Smooth muscle cell (in vitro differentiated cells): ENCODE measurements around the gene LGR5. TPM values are rescaled to one million over a fixed set of nuclear protein-coding genes. Genes with fewer than 3 reads are reported as not detected.
"Not testable (repeated sequence)": the region's sequence is repeated elsewhere in the genome, so short reads cannot be mapped to it uniquely, and the experiment has no call there.

Source experiments
- DNase-seq: peaks from one replicate; lab custom pipeline; 2025; ENCODE audit not compliant: unreplicated experiment; lab: John Stamatoyannopoulos, UW
- H2AFZ ChIP-seq: fragments of 200-600 bp; sonication (generic); 2 replicates; pipeline ENCODE4 v1.6.0; 2016; ENCODE audit warnings: antibody characterized with exemption, low read depth, mild to moderate bottlenecking
- H3F3A ChIP-seq: fragments of 200-600 bp; sonication (generic); 2 replicates; pipeline ENCODE4 v1.6.0; 2017; ENCODE audit warnings: antibody characterized with exemption, low read depth
- H3K27ac ChIP-seq: fragments of 200-600 bp; sonication (generic); 2 replicates; pipeline ENCODE4 v1.5.1; 2016; ENCODE audit warnings: low read depth, mild to moderate bottlenecking
- H3K27me3 ChIP-seq: fragments of 200-600 bp; sonication (generic); 2 replicates; pipeline ENCODE4 v1.6.1; 2016; ENCODE audit warnings: low read depth, mild to moderate bottlenecking
- H3K36me3 ChIP-seq: fragments of 200-600 bp; sonication (generic); 2 replicates; pipeline ENCODE4 v1.5.1; 2016; ENCODE audit warnings: low read depth
- H3K4me1 ChIP-seq: fragments of 200-600 bp; sonication (generic); 2 replicates; pipeline ENCODE4 v1.5.1; 2016; ENCODE audit warnings: low read depth
- H3K4me2 ChIP-seq: fragments of 200-600 bp; sonication (generic); 2 replicates; pipeline ENCODE4 v1.6.0; 2016; ENCODE audit warnings: mild to moderate bottlenecking
- H3K4me3 ChIP-seq: fragments of 200-600 bp; sonication (generic); 2 replicates; pipeline ENCODE4 v1.5.1; 2016; ENCODE audit warnings: mild to moderate bottlenecking
- H3K79me2 ChIP-seq: fragments of 200-600 bp; sonication (generic); 2 replicates; pipeline ENCODE4 v1.6.0; 2016; ENCODE audit warnings: low read depth, mild to moderate bottlenecking
- H3K9ac ChIP-seq: fragments of 200-600 bp; sonication (generic); 2 replicates; pipeline ENCODE4 v1.6.0; 2016; ENCODE audit warnings: low read depth
- H3K9me3 ChIP-seq: fragments of 200-600 bp; sonication (generic); replicated peaks from 2 replicates; pipeline ENCODE4 v1.5.1; 2016; ENCODE audit warnings: low read depth
- H4K20me1 ChIP-seq: fragments of 200-600 bp; sonication (generic); 2 replicates; pipeline ENCODE4 v1.6.0; 2016; ENCODE audit warnings: low read depth
- CTCF ChIP-seq: fragments of 200-600 bp; sonication (generic); IDR thresholded peaks from 2 replicates; pipeline ENCODE4 v1.5.1; 2017; ENCODE audit warnings: borderline replicate concordance, mild to moderate bottlenecking, antibody characterized with exemption; ENCODE audit not compliant: insufficient read depth, poor library complexity, severe bottlenecking
- WGBS: methylation state at CpG from one replicate; pipeline ENCODE4 v1.1.7; 2016; ENCODE audit warnings: low lambda C conversion rate; 5-methylcytosine and 5-hydroxymethylcytosine counted together
- polyA plus RNA-seq: library from polyadenylated mRNA; unstranded; fragments of >200 nt; fragmentation: Nextera tagmentation; extraction: Ambion mirVana; gene quantifications from 2 replicates; pipeline ENCODE4 v1.2.1, GENCODE V29; 2016
- total RNA-seq: library from RNA; depleted of rRNA; stranded (reverse); fragments of >200 nt; gene quantifications from 2 replicates; pipeline ENCODE4 v1.2.3, GENCODE V29; 2014

The LGR5 gene
- total and polyA plus RNA-seq, 2 experiments from 2014 or later, result 0.30 to 0.54 TPM

GRCh38 chr12:71555191-71555590, 115.6 kb downstream of the LGR5 start:
- no peak overlapping the region for H3K27ac ChIP-seq
- no peaks in the 10 kb centered on the region for H3K27me3 ChIP-seq
- H3K36me3 ChIP-seq, result no peaks in the 10 kb centered on the region
- H2AFZ ChIP-seq, result no peak overlapping the region
- no peak overlapping the region for H3K9ac ChIP-seq
- H3K4me3 ChIP-seq, result no peak overlapping the region
- peaks cover 27% of the 10 kb centered on the region for H3F3A ChIP-seq
- no peak overlapping the region for H3K4me2 ChIP-seq
- 90% methylated on average over 1 of the region's 1 CpG for WGBS
- no peak for TF ChIP-seq CTCF
- no peaks in the 10 kb centered on the region for H3K79me2 ChIP-seq
- no peaks in the 10 kb centered on the region for H3K9me3 ChIP-seq
- peaks cover 3% of the 10 kb centered on the region for H3K4me1 ChIP-seq
- H4K20me1 ChIP-seq, result no peaks in the 10 kb centered on the region
- no peak for DNase-seq

GRCh38 chr12:71555789-71556188, 116.2 kb downstream of the LGR5 start:
- H3K9ac ChIP-seq, H3K4me2 ChIP-seq, H3K36me3 ChIP-seq, H3K4me3 ChIP-seq, DNase-seq, H3K9me3 ChIP-seq, H3K79me2 ChIP-seq, H2AFZ ChIP-seq, H3K4me1 ChIP-seq, H4K20me1 ChIP-seq, H3K27me3 ChIP-seq: not testable (repeated sequence)
- peaks cover 27% of the 10 kb centered on the region for H3F3A ChIP-seq
- WGBS, result 94% methylated on average over 1 of the region's 1 CpG
- peak overlapping the region; percentile 74 for H3K27ac ChIP-seq

DNA sequence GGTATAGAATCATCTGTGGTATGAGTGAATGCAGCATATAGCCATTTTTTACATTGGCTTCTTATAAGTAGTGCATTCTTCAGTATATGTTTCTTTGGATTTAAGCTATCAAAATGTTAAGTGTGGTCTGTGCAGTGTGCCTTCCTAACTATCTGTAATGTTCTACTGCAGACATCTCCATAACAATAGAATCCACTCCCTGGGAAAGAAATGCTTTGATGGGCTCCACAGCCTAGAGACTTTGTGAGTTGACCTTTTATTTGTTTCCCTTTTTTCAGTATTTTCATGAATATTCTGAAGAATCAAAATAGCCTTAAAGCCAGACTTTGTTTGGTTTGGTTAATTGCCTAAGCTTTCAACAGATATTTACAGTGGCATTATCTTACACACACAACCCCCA, 116.8 kb downstream of the LGR5 start:
- Histone ChIP-seq H3F3A (peaks cover 27% of the 10 kb centered on the region), H3K9ac (peak overlapping the region; percentile 20), H3K4me2 (peak overlapping the region; percentile 4), H3K27ac (peak overlapping the region; percentile 74), H3K27me3 (no peaks in the 10 kb centered on the region), H3K9me3 (no peaks in the 10 kb centered on the region), H4K20me1 (no peaks in the 10 kb centered on the region), H3K4me1 (peaks cover 3% of the 10 kb centered on the region), H3K79me2 (no peaks in the 10 kb centered on the region), H3K4me3 (no peak overlapping the region), H3K36me3 (no peaks in the 10 kb centered on the region), H2AFZ (no peak overlapping the region)
- DNase-seq, result no peak
- TF ChIP-seq CTCF, result no peak

- Histone ChIP-seq H3K9ac (no peak overlapping the region), H2AFZ (no peak overlapping the region), H3K36me3 (no peaks in the 10 kb centered on the region), H3K79me2 (no peaks in the 10 kb centered on the region), H3K4me2 (peak overlapping the region; percentile 45), H3F3A (peaks cover 27% of the 10 kb centered on the region), H3K27ac (peak overlapping the region; percentile 74), H3K4me1 (peaks cover 3% of the 10 kb centered on the region), H3K27me3 (no peaks in the 10 kb centered on the region), H3K9me3 (no peaks in the 10 kb centered on the region), H4K20me1 (no peaks in the 10 kb centered on the region), H3K4me3 (no peak overlapping the region)
- 1% methylated on average over 4 of the region's 4 CpGs for WGBS
- TF ChIP-seq CTCF, result no peak
- DNase-seq, result no peak
Measured at GRCh38 chr12:71556875-71557274, 117.3 kb downstream of the LGR5 start.
